Gastrocnemius medialis (tissue), 4 donors: ENCODE measurements around the gene MEGF8. TPM values are rescaled to one million over a fixed set of nuclear protein-coding genes. Genes with fewer than 3 reads are reported as not detected.

Experiments
- ATAC-seq, 2 donors: fragments of 150-250 bp; one replicate each; pipeline ENCODE4 v1.9.1; 2016
- DNase-seq, 2 donors: peaks; one replicate each; pipeline ENCODE4 v3.0.0-alpha.2; 2019
- H3K27ac ChIP-seq, 4 donors: fragments of 200-600 bp; sonication (generic); 1 replicate in 1 of 4; 2 replicates in 3 of 4; pipeline ENCODE4 v1.5.1; 2016 to 2018; ENCODE audit warnings: mild to moderate bottlenecking in 2 of 4, moderate library complexity in 1 of 4
- H3K27me3 ChIP-seq, 3 donors: fragments of 200-600 bp; sonication (generic) in 2 of 3; 1 replicate in 1 of 3; 2 replicates in 2 of 3; pipeline versions ENCODE4 v1.5.1 to v1.6.0; 2016 to 2019; ENCODE audit warnings: mild to moderate bottlenecking in 1 of 3, moderate library complexity in 1 of 3
- H3K36me3 ChIP-seq, 2 donors: fragments of 200-600 bp; sonication (generic) in 1 of 2; one replicate each; pipeline ENCODE4 v1.5.1; 2017 to 2018
- H3K4me1 ChIP-seq, 2 donors: fragments of 200-600 bp; sonication (generic) in 1 of 2; one replicate each; pipeline ENCODE4 v1.5.1; 2016 to 2017; ENCODE audit warnings: mild to moderate bottlenecking in 2 of 2
- H3K4me3 ChIP-seq, 4 donors: fragments of 200-600 bp; sonication (generic) in 3 of 4; 1 replicate in 1 of 4; 2 replicates in 3 of 4; pipeline ENCODE4 v1.5.1; 2016 to 2019; ENCODE audit warnings: mild to moderate bottlenecking in 2 of 4
- H3K9me3 ChIP-seq, 3 donors: fragments of 200-600 bp; sonication (generic) in 2 of 3; 1 replicate in 1 of 3; 2 replicates in 2 of 3; pipeline ENCODE4 v1.5.1; 2016 to 2019
- CTCF ChIP-seq, 5 experiments: fragments of 450-650 bp in 3 of 5; fragments of 200-600 bp in 2 of 5; sonication (generic) in 2 of 5; IDR thresholded peaks in 4 of 5; conservative IDR thresholded peaks in 1 of 5; 1 replicate in 4 of 5; 2 replicates in 1 of 5; pipeline ENCODE4 v1.5.1; 2016 to 2019; ENCODE audit warnings: antibody characterized with exemption in 5 of 5, mild to moderate bottlenecking in 3 of 5, moderate library complexity in 3 of 5
- POLR2A ChIP-seq, 2 donors: fragments of 450-650 bp; IDR thresholded peaks; one replicate each; pipeline ENCODE4 v1.6.1; 2017; ENCODE audit warnings: antibody characterized with exemption in 2 of 2, mild to moderate bottlenecking in 2 of 2, moderate library complexity in 2 of 2
- in situ Hi-C, 4 donors: fragments of 200-750 bp; cut with MboI; loops; one replicate each; pipeline versions ENCODE4 v1.15.0 to v1.8.0; 2017; ENCODE audit warnings: low sequenced_read_pairs in 4 of 4
- intact Hi-C: fragments of 100-400 bp; cut with DNase I; formaldehyde crosslinking; loops from one replicate; pipeline ENCODE4 v1.15.1; 2023; ENCODE audit warnings: low total_unique reads
- total RNA-seq, 4 donors: library from RNA; depleted of rRNA; stranded (reverse); fragments of >200 nt; gene quantifications; one replicate each; pipeline versions ENCODE4 v1.1.0 to v1.2.3, GENCODE V29; 2016

The MEGF8 gene
- total RNA-seq, 4 donors from 2014 or later = 7.3 to 12.3 (median 10.3) TPM

- Histone ChIP-seq H3K4me1 (peaks cover 3 to 7% of the 10 kb centered on the region in 2 donors), H3K36me3 (no peaks in the 10 kb centered on the region), H3K9me3 (no peaks in the 10 kb centered on the region), H3K27ac (no peak overlapping the region), H3K4me3 (no peak overlapping the region), H3K27me3 (peaks cover 0 to 16% (median 16%) of the 10 kb centered on the region in 3 donors)
- intact Hi-C loops (no loop called here), in situ Hi-C loops (loop anchor here in 1 of 4 donors (25.0 kb wide), 1 partner anchor 179 kb away; the partner anchor contains the start of gene POU2F2)
- ATAC-seq = no peak
- TF ChIP-seq POLR2A (IDR thresholded peaks at IDR 0.05) (no peak), CTCF (IDR thresholded peaks at IDR 0.05 in 4 of 5, conservative IDR thresholded peaks at IDR 0.05 in 1 of 5) (no peak)
- DNase-seq = no peak
Measured at GRCh38 chr19:42316223-42317211, 8.9 kb upstream of the MEGF8 start.

GRCh38 chr19:42317535-42317934 lies 7.9 kb upstream of the MEGF8 start:
- Histone ChIP-seq H3K36me3 (no peaks in the 10 kb centered on the region), H3K4me1 (peaks cover 3 to 7% of the 10 kb centered on the region in 2 donors), H3K27ac (no peak overlapping the region), H3K4me3 (no peak overlapping the region), H3K27me3 (peaks cover 6 to 10% (median 9%) of the 10 kb centered on the region in 3 donors), H3K9me3 (no peaks in the 10 kb centered on the region)
- in situ Hi-C loops (loop anchor here in 1 of 4 donors (25.0 kb wide), 1 partner anchor 180 kb away; the partner anchor contains the start of gene POU2F2), intact Hi-C loops (no loop called here)
- ATAC-seq (no peak), DNase-seq (no peak)
- no peak for TF ChIP-seq CTCF (IDR thresholded peaks at IDR 0.05 in 4 of 5, conservative IDR thresholded peaks at IDR 0.05 in 1 of 5)
- no peak for TF ChIP-seq POLR2A (IDR thresholded peaks at IDR 0.05)

DNA sequence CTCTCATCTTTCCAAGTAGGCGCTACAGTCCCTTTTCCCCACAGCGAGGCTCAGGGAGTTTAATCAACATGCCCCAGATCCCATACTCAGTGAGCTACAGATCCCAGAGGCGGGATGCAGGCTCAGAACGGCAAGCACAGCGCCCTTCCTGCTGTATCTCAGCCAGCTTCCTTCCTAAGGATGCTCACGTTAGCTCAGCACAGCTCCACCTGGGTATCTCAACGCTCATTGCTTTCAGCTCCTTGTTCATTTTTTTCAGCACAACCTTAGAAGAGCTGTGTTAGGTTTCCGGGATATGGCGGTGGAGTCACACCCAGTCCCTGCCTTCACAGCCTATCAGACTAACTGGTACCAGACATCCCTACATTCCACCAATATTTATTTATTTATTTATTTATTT lies 3.1 kb upstream of the MEGF8 start:
- H3K27me3 ChIP-seq = peaks cover 14 to 20% (median 18%) of the 10 kb centered on the region in 3 donors
- no peak overlapping the region for H3K4me3 ChIP-seq
- intact Hi-C loops (loop anchor here (10.0 kb wide), 1 partner anchor 458 kb away; the partner anchor contains the start of gene RPS19), in situ Hi-C loops (loop anchor here in 1 of 4 donors (10.0 to 25.0 kb wide), 2 partner anchors 78 to 185 kb away; partner anchors contain the start of genes GSK3A and POU2F2)
- DNase-seq (no peak), ATAC-seq (no peak)
- no peak overlapping the region for H3K27ac ChIP-seq
- no peak for TF ChIP-seq POLR2A (IDR thresholded peaks at IDR 0.05)
- no peak for TF ChIP-seq CTCF (IDR thresholded peaks at IDR 0.05 in 4 of 5, conservative IDR thresholded peaks at IDR 0.05 in 1 of 5)
- H3K9me3 ChIP-seq = no peaks in the 10 kb centered on the region
- H3K36me3 ChIP-seq = no peaks in the 10 kb centered on the region
- H3K4me1 ChIP-seq = peaks cover 18 to 21% of the 10 kb centered on the region in 2 donors

DNA sequence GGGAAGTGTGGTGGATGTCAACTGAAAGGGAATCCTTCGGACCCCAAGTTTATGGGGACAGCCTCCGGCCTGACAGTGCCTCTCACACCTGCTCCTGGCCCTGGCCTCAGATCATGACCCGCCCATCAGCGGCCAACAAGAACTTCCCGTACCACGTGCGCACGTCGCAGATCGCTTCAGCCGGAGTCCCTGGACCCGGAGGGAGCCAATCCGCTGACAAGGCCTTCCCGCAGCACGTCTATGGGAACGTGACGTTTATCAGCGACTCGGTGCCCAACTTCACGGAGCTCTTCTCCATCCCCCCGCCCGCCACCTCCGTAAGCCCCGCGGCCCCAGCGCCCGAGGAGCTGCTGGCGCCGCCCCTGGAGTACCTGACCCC lies 2.0 kb upstream of the MEGF8 start:
- H3K27ac ChIP-seq = no peak overlapping the region
- H3K4me1 ChIP-seq = peaks cover 26 to 32% of the 10 kb centered on the region in 2 donors
- DNase-seq = no peak
- TF ChIP-seq POLR2A (IDR thresholded peaks at IDR 0.05) (no peak), CTCF (IDR thresholded peaks at IDR 0.05 in 4 of 5, conservative IDR thresholded peaks at IDR 0.05 in 1 of 5) (no peak)
- no peak for ATAC-seq
- H3K4me3 ChIP-seq = no peak overlapping the region
- intact Hi-C loops (loop anchor here (10.0 kb wide), 1 partner anchor 459 kb away; the partner anchor contains the start of gene RPS19), in situ Hi-C loops (loop anchor here in 1 of 4 donors (10.0 to 25.0 kb wide), 2 partner anchors 79 to 186 kb away; partner anchors contain the start of genes GSK3A and POU2F2)
- H3K36me3 ChIP-seq = no peaks in the 10 kb centered on the region
- H3K9me3 ChIP-seq = no peaks in the 10 kb centered on the region
- peaks cover 14 to 20% (median 18%) of the 10 kb centered on the region in 3 donors for H3K27me3 ChIP-seq
